HCT116 (cell line): ENCODE measurements around the gene SHH. TPM values are rescaled to one million over a fixed set of nuclear protein-coding genes. Genes with fewer than 3 reads are reported as not detected.

Experiments
- ATAC-seq: fragments of 200-7000 bp; cut with Tn5 transposase; 2 replicates; pipeline ENCODE4 v1.9.1; 2020; ENCODE audit warnings: mild to moderate bottlenecking, moderate library complexity
- BruUV-seq: library from RNA; stranded (reverse); fragments of 400-500 nt; replicated peaks from 2 replicates; lab custom pipeline; 2021; lab: Mats Ljungman, UMichigan
- CTCF ChIA-PET: fragments of 300-600 bp; sonication (Branson Sonifier 250); formaldehyde crosslinking; loops from one replicate; lab custom pipeline; 2021; ENCODE audit warnings: antibody characterized with exemption; lab: Charles Lee
- POLR2A ChIA-PET: fragments of 300-600, 350-600 bp; sonication (Branson Sonifier 250); formaldehyde crosslinking; loops from one replicate; lab custom pipeline; 2021; ENCODE audit warnings: antibody characterized with exemption; lab: Charles Lee
- RAD21 ChIA-PET, 2 experiments: fragments of 300-600 bp; sonication (Branson Sonifier 250); formaldehyde crosslinking; loops; one replicate each; lab custom pipeline; 2023; ENCODE audit warnings: low total read pairs in 2 of 2; ENCODE audit not compliant: uncharacterized antibody in 2 of 2, unreplicated experiment in 2 of 2, low non-redundant PET in 1 of 2; lab: Charles Lee
- DNase-seq: peaks from one replicate; pipeline ENCODE4 v3.0.0-alpha.2; 2010; ENCODE audit warnings: low read depth, low spot score
- H2AFZ ChIP-seq: fragments of 200-600 bp; shearing (Covaris generic), sonication (generic); 2 replicates; pipeline ENCODE4 v1.6.1; 2017; ENCODE audit warnings: low read depth, mixed run types, mixed read lengths, antibody characterized with exemption, low read length; ENCODE audit not compliant: poor library complexity, severe bottlenecking
- H3K27ac ChIP-seq: 2 replicates; pipeline ENCODE4 v1.5.1; 2012; ENCODE audit warnings: low read depth, low read length
- H3K27me3 ChIP-seq: fragments of 200-600 bp; sonication (generic); 2 replicates; pipeline ENCODE4 v1.6.1; 2016; ENCODE audit warnings: mixed run types, low read length, mixed read lengths; ENCODE audit not compliant: insufficient read depth
- H3K36me3 ChIP-seq, 2 experiments: fragments of 200-500 bp in 1 of 2; fragments of 200-600 bp in 1 of 2; sonication (Bioruptor generic) in 1 of 2; sonication (generic) in 1 of 2; 2 replicates each; pipeline versions ENCODE4 v1.5.1 to v1.6.1; 2014 to 2016; ENCODE audit warnings: low read length in 2 of 2, inconsistent platforms in 1 of 2, mixed read lengths in 1 of 2, mixed run types in 1 of 2; ENCODE audit not compliant: insufficient read depth in 2 of 2, control insufficient read depth in 1 of 2
- H3K4me1 ChIP-seq, 2 experiments: fragments of 200-600 bp in 1 of 2; sonication (generic) in 1 of 2; 2 replicates each; pipeline versions ENCODE4 v1.5.1 to v1.6.1; 2012 to 2017; ENCODE audit warnings: low read length in 2 of 2, inconsistent platforms in 1 of 2, mild to moderate bottlenecking in 1 of 2, mixed read lengths in 1 of 2, mixed run types in 1 of 2, moderate library complexity in 1 of 2; ENCODE audit not compliant: insufficient read depth in 2 of 2, control insufficient read depth in 1 of 2
- H3K4me2 ChIP-seq: fragments of 200-600 bp; sonication (generic); 2 replicates; pipeline ENCODE4 v1.6.1; 2017; ENCODE audit warnings: mixed run types, low read length, mixed read lengths
- H3K4me3 ChIP-seq, 2 experiments: fragments of 200-600 bp in 1 of 2; sonication (generic) in 1 of 2; replicated peaks in 1 of 2; 2 replicates each; pipeline ENCODE4 v1.5.1; 2011 to 2016; ENCODE audit warnings: low read length in 2 of 2, control low read depth in 1 of 2, low read depth in 1 of 2, mild to moderate bottlenecking in 1 of 2, mixed read lengths in 1 of 2, mixed run types in 1 of 2
- H3K79me2 ChIP-seq: fragments of 200-600 bp; sonication (generic); 2 replicates; pipeline ENCODE4 v1.6.1; 2017; ENCODE audit warnings: mild to moderate bottlenecking, mixed run types, low read length, moderate library complexity, mixed read lengths; ENCODE audit not compliant: insufficient read depth
- H3K9ac ChIP-seq: fragments of 200-600 bp; sonication (generic); 2 replicates; pipeline ENCODE4 v1.6.1; 2016; ENCODE audit warnings: low read length, mixed read lengths
- H3K9me2 ChIP-seq: fragments of 200-600 bp; sonication (generic), shearing (Covaris generic); 2 replicates; pipeline ENCODE4 v1.6.1; 2017; ENCODE audit warnings: mixed run types, mild to moderate bottlenecking, moderate library complexity; ENCODE audit not compliant: insufficient read depth
- H3K9me3 ChIP-seq, 2 experiments: fragments of 200-500 bp in 1 of 2; fragments of 200-600 bp in 1 of 2; sonication (Bioruptor generic) in 1 of 2; sonication (generic) in 1 of 2; 2 replicates each; pipeline ENCODE4 v1.6.1; 2014 to 2017; ENCODE audit warnings: low read length in 2 of 2, mixed read lengths in 2 of 2, inconsistent platforms in 1 of 2, low read depth in 1 of 2, mild to moderate bottlenecking in 1 of 2, mixed run types in 1 of 2, moderate library complexity in 1 of 2; ENCODE audit not compliant: control insufficient read depth in 1 of 2, insufficient read depth in 1 of 2
- H4K20me1 ChIP-seq: fragments of 200-600 bp; sonication (generic), shearing (Covaris generic); 2 replicates; pipeline ENCODE4 v1.6.1; 2017; ENCODE audit warnings: mixed run types, mild to moderate bottlenecking, moderate library complexity; ENCODE audit not compliant: insufficient read depth
- CEBPB ChIP-seq: IDR thresholded peaks from 2 replicates; pipeline ENCODE4 v1.6.1; 2012; ENCODE audit warnings: low read depth
- EGR1 ChIP-seq: IDR thresholded peaks from 2 replicates; pipeline ENCODE4 v1.6.1; 2012; ENCODE audit warnings: low read depth
- ELF1 ChIP-seq: IDR thresholded peaks from 2 replicates; pipeline ENCODE4 v1.6.1; 2012; ENCODE audit warnings: low read depth, borderline replicate concordance
- EZH2phosphoT487 ChIP-seq: fragments of 200-600 bp; IDR thresholded peaks from 2 replicates; pipeline ENCODE4 v1.6.1; 2018; ENCODE audit warnings: antibody characterized with exemption, borderline replicate concordance
- FOSL1 ChIP-seq: IDR thresholded peaks from 2 replicates; pipeline ENCODE4 v1.6.1; 2012; ENCODE audit warnings: low read depth
- TCF7L2 ChIP-seq: IDR thresholded peaks from 2 replicates; pipeline ENCODE4 v1.7.0; 2011; ENCODE audit warnings: borderline replicate concordance, inconsistent platforms; ENCODE audit not compliant: insufficient read depth, insufficient read length; ENCODE audit errors: extremely low read depth
- intact Hi-C: fragments of 100-400 bp; cut with micrococcal nuclease; formaldehyde crosslinking; loops from 2 replicates; pipeline ENCODE4 v1.10.0; 2022
- total RNA-seq: library from RNA; stranded (reverse); gene quantifications from one replicate; pipeline ENCODE4 v1.2.1, GENCODE V29; 2021; ENCODE audit not compliant: unreplicated experiment
- TF ChIP-seq, protein P1 (sequence below): IDR thresholded peaks from 2 replicates; pipeline ENCODE4 v1.6.1; 2011; ENCODE audit warnings: mild to moderate bottlenecking, low read length, moderate library complexity; ENCODE audit not compliant: insufficient replicate concordance; ENCODE audit errors: extremely low read depth

The SHH gene
- total RNA-seq, 1 experiment from 2014 or later: 0.32 TPM

DNA sequence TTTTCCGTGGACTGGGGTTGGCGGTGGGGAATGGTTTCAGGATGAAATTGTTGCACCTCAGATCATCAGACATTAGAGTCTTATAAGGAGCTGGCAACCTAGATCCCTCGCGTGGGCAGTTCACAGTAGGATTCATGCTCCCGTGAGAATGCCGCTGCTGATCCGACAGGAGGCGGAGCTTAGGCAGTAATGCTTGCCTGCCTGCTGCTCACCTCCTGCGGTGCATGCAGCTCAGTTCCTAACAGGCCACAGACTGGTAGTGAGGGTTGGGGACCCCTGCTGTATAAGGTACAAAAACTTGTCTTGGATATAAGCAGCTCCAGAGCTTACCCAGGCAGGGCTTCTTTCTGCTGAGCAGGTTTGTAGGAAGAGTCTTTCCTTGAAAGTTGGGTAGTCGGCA is 53.9 kb downstream of the SHH start:
- CTCF ChIA-PET: no interaction called here
- Histone ChIP-seq H4K20me1 (no peaks in the 10 kb centered on the region; the same call in none of the 2 replicates), H3K4me1 (no peaks in the 10 kb centered on the region), H3K27me3 (no peaks in the 10 kb centered on the region), H3K9ac (no peak overlapping the region), H3K4me2 (no peak overlapping the region), H3K79me2 (peaks cover 72% of the 10 kb centered on the region), H3K9me3 (no peaks in the 10 kb centered on the region), H3K4me3 (no peak overlapping the region), H3K36me3 (no peaks in the 10 kb centered on the region; a peak in 1 of 4 replicates), H3K9me2 (no peaks in the 10 kb centered on the region), H3K27ac (no peak overlapping the region), H2AFZ (no peak overlapping the region)
- RAD21 ChIA-PET: no interaction called here
- intact Hi-C loops: no loop called here
- DNase-seq (no peak), ATAC-seq (no peak)
- BruUV-seq: no TSS peak
- POLR2A ChIA-PET: no interaction called here
- TF ChIP-seq EGR1: no peak
- no peak for TF ChIP-seq ELF1
- TF ChIP-seq, protein P1, sequence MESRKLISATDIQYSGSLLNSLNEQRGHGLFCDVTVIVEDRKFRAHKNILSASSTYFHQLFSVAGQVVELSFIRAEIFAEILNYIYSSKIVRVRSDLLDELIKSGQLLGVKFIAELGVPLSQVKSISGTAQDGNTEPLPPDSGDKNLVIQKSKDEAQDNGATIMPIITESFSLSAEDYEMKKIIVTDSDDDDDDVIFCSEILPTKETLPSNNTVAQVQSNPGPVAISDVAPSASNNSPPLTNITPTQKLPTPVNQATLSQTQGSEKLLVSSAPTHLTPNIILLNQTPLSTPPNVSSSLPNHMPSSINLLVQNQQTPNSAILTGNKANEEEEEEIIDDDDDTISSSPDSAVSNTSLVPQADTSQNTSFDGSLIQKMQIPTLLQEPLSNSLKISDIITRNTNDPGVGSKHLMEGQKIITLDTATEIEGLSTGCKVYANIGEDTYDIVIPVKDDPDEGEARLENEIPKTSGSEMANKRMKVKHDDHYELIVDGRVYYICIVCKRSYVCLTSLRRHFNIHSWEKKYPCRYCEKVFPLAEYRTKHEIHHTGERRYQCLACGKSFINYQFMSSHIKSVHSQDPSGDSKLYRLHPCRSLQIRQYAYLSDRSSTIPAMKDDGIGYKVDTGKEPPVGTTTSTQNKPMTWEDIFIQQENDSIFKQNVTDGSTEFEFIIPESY: no peak
- no peak for TF ChIP-seq EZH2phosphoT487
- no peak for TF ChIP-seq CEBPB
- no peak for TF ChIP-seq TCF7L2
- TF ChIP-seq FOSL1: no peak

DNA sequence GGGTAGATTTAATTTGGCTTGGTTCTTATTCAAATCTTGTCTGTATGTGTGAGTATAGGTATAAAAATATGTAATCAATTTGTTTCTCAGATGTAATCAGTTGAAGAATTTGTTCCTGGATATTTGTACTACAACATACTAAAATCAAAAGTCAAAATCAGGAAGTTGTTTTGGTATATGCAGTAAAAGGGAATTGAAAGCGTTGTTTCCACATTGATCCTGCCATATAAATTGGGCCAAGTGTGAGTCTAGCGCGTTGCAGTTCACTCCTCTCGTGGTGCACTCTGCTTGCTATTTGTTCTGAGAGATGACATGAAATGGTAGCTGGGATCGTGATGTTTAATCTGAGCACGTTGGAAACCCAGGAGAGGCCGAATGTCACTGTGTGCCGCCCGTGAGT is 55.9 kb downstream of the SHH start:
- ChIA-PET POLR2A (no interaction called here), RAD21 (no interaction called here), CTCF (no interaction called here)
- Histone ChIP-seq H4K20me1 (no peaks in the 10 kb centered on the region; the same call in none of the 2 replicates), H2AFZ (no peak overlapping the region), H3K79me2 (peaks cover 82% of the 10 kb centered on the region), H3K4me1 (no peaks in the 10 kb centered on the region), H3K4me3 (no peak overlapping the region), H3K27me3 (no peaks in the 10 kb centered on the region), H3K9me3 (no peaks in the 10 kb centered on the region), H3K9me2 (no peaks in the 10 kb centered on the region), H3K27ac (no peak overlapping the region), H3K9ac (no peak overlapping the region), H3K36me3 (no peaks in the 10 kb centered on the region; a peak in 1 of 4 replicates), H3K4me2 (no peak overlapping the region)
- BruUV-seq: no TSS peak
- ATAC-seq (no peak), DNase-seq (no peak)
- intact Hi-C loops: no loop called here
- no peak for TF ChIP-seq FOSL1
- TF ChIP-seq, protein P1: no peak
